OCI-LY7 (cell line): ENCODE results near the gene C17orf113. TPM values are rescaled to one million over a fixed set of nuclear protein-coding genes. Genes with fewer than 3 reads are reported as not detected.

ENCODE experiments used
- BruUV-seq: library from RNA; stranded (reverse); fragments of 400-500 nt; replicated peaks from 2 replicates; lab custom pipeline; 2021; lab: Mats Ljungman, UMichigan
- CTCF ChIA-PET: fragments of 300-600 bp; sonication (Branson Sonifier 250); formaldehyde crosslinking; loops from one replicate; lab custom pipeline; 2022; ENCODE audit warnings: antibody characterized with exemption; ENCODE audit not compliant: unreplicated experiment; lab: Charles Lee
- POLR2A ChIA-PET: fragments of 300-600 bp; sonication (Branson Sonifier 250); formaldehyde crosslinking; loops from one replicate; lab custom pipeline; 2022; ENCODE audit warnings: antibody characterized with exemption; lab: Charles Lee
- DNase-seq: peaks from one replicate; pipeline ENCODE4 v3.0.0-alpha.2; 2015; ENCODE audit warnings: low spot score
- H2AFZ ChIP-seq: fragments of 200-600 bp; sonication (generic), shearing (Covaris generic); 2 replicates; pipeline ENCODE4 v1.6.1; 2014; ENCODE audit warnings: mild to moderate bottlenecking, antibody characterized with exemption, low read length, moderate library complexity
- H3K27ac ChIP-seq: fragments of 200-600 bp; sonication (generic); 2 replicates; pipeline ENCODE4 v1.5.1; 2014; ENCODE audit warnings: mixed run types, low read depth, mild to moderate bottlenecking, moderate library complexity, low read length, inconsistent platforms; ENCODE audit not compliant: poor library complexity, severe bottlenecking
- H3K36me3 ChIP-seq: fragments of 200-600 bp; sonication (generic); 2 replicates; pipeline ENCODE4 v1.6.1; 2014; ENCODE audit warnings: mild to moderate bottlenecking, antibody characterized with exemption, low read length, moderate library complexity, mixed read lengths; ENCODE audit not compliant: insufficient read depth
- H3K4me1 ChIP-seq: fragments of 200-600 bp; sonication (generic); 2 replicates; pipeline ENCODE4 v1.5.1; 2014; ENCODE audit warnings: mild to moderate bottlenecking, low read length; ENCODE audit not compliant: insufficient read depth, poor library complexity, severe bottlenecking
- H3K4me2 ChIP-seq: fragments of 200-600 bp; sonication (generic); 2 replicates; pipeline ENCODE4 v1.6.1; 2014; ENCODE audit warnings: mild to moderate bottlenecking, low read length
- H3K4me3 ChIP-seq: fragments of 200-600 bp; sonication (generic); 2 replicates; pipeline ENCODE4 v1.5.1; 2014; ENCODE audit warnings: mild to moderate bottlenecking, low read depth, low read length; ENCODE audit not compliant: poor library complexity, severe bottlenecking
- H3K79me2 ChIP-seq: fragments of 200-600 bp; sonication (generic); 2 replicates; pipeline ENCODE4 v1.6.1; 2016; ENCODE audit warnings: low read depth, mild to moderate bottlenecking, low read length, moderate library complexity, mixed read lengths; ENCODE audit not compliant: insufficient read depth
- H3K9me2 ChIP-seq: fragments of 200-600 bp; sonication (generic); 2 replicates; pipeline ENCODE4 v1.6.1; 2016; ENCODE audit warnings: mild to moderate bottlenecking, low read length, mixed read lengths; ENCODE audit not compliant: insufficient read depth
- H3K9me3 ChIP-seq: fragments of 200-600 bp; sonication (generic); 2 replicates; pipeline ENCODE4 v1.6.1; 2014; ENCODE audit warnings: mild to moderate bottlenecking, mixed run types, low read length, mixed read lengths
- H4K20me1 ChIP-seq: fragments of 200-600 bp; sonication (generic); 2 replicates; pipeline ENCODE4 v1.6.1; 2014; ENCODE audit warnings: mild to moderate bottlenecking, antibody characterized with exemption, low read length, moderate library complexity, mixed read lengths; ENCODE audit not compliant: insufficient read depth
- CTCF ChIP-seq: fragments of 200-600 bp; sonication (generic); conservative IDR thresholded peaks from 2 replicates; pipeline ENCODE4 v1.5.1; 2014; ENCODE audit warnings: mild to moderate bottlenecking, antibody characterized with exemption, low read length, moderate library complexity, mixed read lengths
- EZH2phosphoT487 ChIP-seq: fragments of 200-600 bp; sonication (generic); IDR thresholded peaks from 2 replicates; pipeline ENCODE4 v1.6.1; 2018; ENCODE audit warnings: low read depth, borderline replicate concordance, mild to moderate bottlenecking, mixed run types, antibody characterized with exemption, low read length, moderate library complexity, mixed read lengths
- intact Hi-C: fragments of 100-400 bp; cut with micrococcal nuclease; formaldehyde crosslinking; loops from one replicate; pipeline ENCODE4 v1.10.0; 2022; ENCODE audit not compliant: unreplicated experiment
- total RNA-seq, 2 experiments: library from RNA; depleted of rRNA in 1 of 2; stranded (reverse); fragments of >200 nt in 1 of 2; shearing (Covaris generic) in 1 of 2; gene quantifications; 2 replicates each; pipeline ENCODE4 v1.2.3, GENCODE V29; 2014 to 2022

The C17orf113 gene
- total RNA-seq, 2 experiments from 2014 or later, result 0.25 TPM

GRCh38 chr17:42042598-42043319, 7.6 kb downstream of the C17orf113 start:
- ChIA-PET POLR2A (no interaction called here), CTCF (no interaction called here)
- no peak for DNase-seq
- H3K4me2 ChIP-seq, result no peak overlapping the region
- H3K4me1 ChIP-seq, result no peaks in the 10 kb centered on the region
- no peak overlapping the region for H3K27ac ChIP-seq
- H3K36me3 ChIP-seq, result no peaks in the 10 kb centered on the region
- no peak for TF ChIP-seq EZH2phosphoT487
- TF ChIP-seq CTCF, result no peak
- H3K4me3 ChIP-seq, result no peak overlapping the region
- H4K20me1 ChIP-seq, result no peaks in the 10 kb centered on the region
- no peaks in the 10 kb centered on the region for H3K79me2 ChIP-seq
- intact Hi-C loops, result no loop called here
- BruUV-seq, result no TSS peak
- H3K9me2 ChIP-seq, result no peaks in the 10 kb centered on the region
- no peaks in the 10 kb centered on the region for H3K9me3 ChIP-seq
- no peak overlapping the region for H2AFZ ChIP-seq

- ChIA-PET POLR2A (no interaction called here), CTCF (interaction anchor here (0.6 kb wide), 1 partner anchor 130 kb away, joined by 5 read pairs; no protein-coding TSS in a partner anchor)
- Histone ChIP-seq H4K20me1 (no peaks in the 10 kb centered on the region), H3K4me3 (no peak overlapping the region), H3K27ac (no peak overlapping the region), H3K4me1 (no peaks in the 10 kb centered on the region), H2AFZ (no peak overlapping the region), H3K36me3 (no peaks in the 10 kb centered on the region), H3K9me2 (no peaks in the 10 kb centered on the region), H3K9me3 (no peaks in the 10 kb centered on the region), H3K79me2 (no peaks in the 10 kb centered on the region), H3K4me2 (no peak overlapping the region)
- TF ChIP-seq CTCF (no peak), EZH2phosphoT487 (no peak)
- BruUV-seq, result no TSS peak
- intact Hi-C loops, result no loop called here
- no peak for DNase-seq
Measured at GRCh38 chr17:42041619-42042018, 8.8 kb downstream of the C17orf113 start.

GRCh38 chr17:42040818-42041217, 9.6 kb downstream of the C17orf113 start:
- H2AFZ ChIP-seq, result no peak overlapping the region
- H3K4me2 ChIP-seq, result no peak overlapping the region
- intact Hi-C loops, result no loop called here
- H3K4me3 ChIP-seq, result no peak overlapping the region
- H3K36me3 ChIP-seq, result no peaks in the 10 kb centered on the region
- no peaks in the 10 kb centered on the region for H3K79me2 ChIP-seq
- H3K9me3 ChIP-seq, result no peaks in the 10 kb centered on the region
- no peak for DNase-seq
- H3K27ac ChIP-seq, result no peak overlapping the region
- BruUV-seq, result no TSS peak
- H3K4me1 ChIP-seq, result no peaks in the 10 kb centered on the region
- ChIA-PET CTCF (interaction anchor here (0.6 kb wide), 1 partner anchor 131 kb away, joined by 5 read pairs; no protein-coding TSS in a partner anchor), POLR2A (no interaction called here)
- no peaks in the 10 kb centered on the region for H3K9me2 ChIP-seq
- no peak for TF ChIP-seq CTCF
- TF ChIP-seq EZH2phosphoT487, result no peak
- H4K20me1 ChIP-seq, result no peaks in the 10 kb centered on the region
